ENCODE measurements around the gene PDE8B. TPM values are rescaled to one million over a fixed set of nuclear protein-coding genes. Genes with fewer than 3 reads are reported as not detected.

The PDE8B gene
- total RNA-seq, 1 donor from 2014 or later: 0.18 TPM

- Histone ChIP-seq H3K27ac (ENCODE audit: low read depth, low read length) (no peak overlapping the region), H3K36me3 (ENCODE audit: insufficient read depth, low read length) (no peaks in the 10 kb centered on the region), H2AFZ (ENCODE audit: low read depth, low read length) (no peak overlapping the region), H4K20me1 (ENCODE audit: insufficient read depth, low read length) (no peaks in the 10 kb centered on the region), H3K4me1 (ENCODE audit: insufficient read depth, low read length) (no peaks in the 10 kb centered on the region), H3K79me2 (ENCODE audit: insufficient read depth, low read length) (no peaks in the 10 kb centered on the region), H3K4me3 (ENCODE audit: insufficient read depth, low read depth, low read length) (no peak overlapping the region), H3K4me2 (ENCODE audit: low read length) (no peak overlapping the region), H3K9ac (ENCODE audit: low read length) (no peak overlapping the region), H3K9me3 (ENCODE audit: insufficient read depth, low read depth, low read length) (no peaks in the 10 kb centered on the region), H3K27me3 (ENCODE audit: insufficient read depth, low read length) (no peaks in the 10 kb centered on the region)
- no peak overlapping the region for H3K4me3 Mint-ChIP-seq (ENCODE audit: unreplicated experiment)
- H3K27ac Mint-ChIP-seq (ENCODE audit: unreplicated experiment): no peak overlapping the region
- peaks cover 6% of the 10 kb centered on the region for H3K4me1 Mint-ChIP-seq (ENCODE audit: low read depth, unreplicated experiment)
- H3K27me3 Mint-ChIP-seq (ENCODE audit: low read depth, unreplicated experiment): peaks cover 2% of the 10 kb centered on the region
- H3K9me3 Mint-ChIP-seq (ENCODE audit: unreplicated experiment): peaks cover 2% of the 10 kb centered on the region
- FAIRE-seq: no peak
- no peak for DNase-seq (ENCODE audit: low read depth)
- TF ChIP-seq, protein P1, sequence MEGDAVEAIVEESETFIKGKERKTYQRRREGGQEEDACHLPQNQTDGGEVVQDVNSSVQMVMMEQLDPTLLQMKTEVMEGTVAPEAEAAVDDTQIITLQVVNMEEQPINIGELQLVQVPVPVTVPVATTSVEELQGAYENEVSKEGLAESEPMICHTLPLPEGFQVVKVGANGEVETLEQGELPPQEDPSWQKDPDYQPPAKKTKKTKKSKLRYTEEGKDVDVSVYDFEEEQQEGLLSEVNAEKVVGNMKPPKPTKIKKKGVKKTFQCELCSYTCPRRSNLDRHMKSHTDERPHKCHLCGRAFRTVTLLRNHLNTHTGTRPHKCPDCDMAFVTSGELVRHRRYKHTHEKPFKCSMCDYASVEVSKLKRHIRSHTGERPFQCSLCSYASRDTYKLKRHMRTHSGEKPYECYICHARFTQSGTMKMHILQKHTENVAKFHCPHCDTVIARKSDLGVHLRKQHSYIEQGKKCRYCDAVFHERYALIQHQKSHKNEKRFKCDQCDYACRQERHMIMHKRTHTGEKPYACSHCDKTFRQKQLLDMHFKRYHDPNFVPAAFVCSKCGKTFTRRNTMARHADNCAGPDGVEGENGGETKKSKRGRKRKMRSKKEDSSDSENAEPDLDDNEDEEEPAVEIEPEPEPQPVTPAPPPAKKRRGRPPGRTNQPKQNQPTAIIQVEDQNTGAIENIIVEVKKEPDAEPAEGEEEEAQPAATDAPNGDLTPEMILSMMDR (IDR thresholded peaks at IDR 0.05; ENCODE audit: insufficient read depth, low read depth, low read length): no peak
- TF ChIP-seq EZH2 (IDR thresholded peaks at IDR 0.05; ENCODE audit: insufficient read depth, low read length): no peak
- peaks cover 3% of the 10 kb centered on the region for H3K36me3 Mint-ChIP-seq (ENCODE audit: low read depth, unreplicated experiment)
Measured at GRCh38 chr5:77360381-77360780, 149.9 kb downstream of the PDE8B start.

DNA sequence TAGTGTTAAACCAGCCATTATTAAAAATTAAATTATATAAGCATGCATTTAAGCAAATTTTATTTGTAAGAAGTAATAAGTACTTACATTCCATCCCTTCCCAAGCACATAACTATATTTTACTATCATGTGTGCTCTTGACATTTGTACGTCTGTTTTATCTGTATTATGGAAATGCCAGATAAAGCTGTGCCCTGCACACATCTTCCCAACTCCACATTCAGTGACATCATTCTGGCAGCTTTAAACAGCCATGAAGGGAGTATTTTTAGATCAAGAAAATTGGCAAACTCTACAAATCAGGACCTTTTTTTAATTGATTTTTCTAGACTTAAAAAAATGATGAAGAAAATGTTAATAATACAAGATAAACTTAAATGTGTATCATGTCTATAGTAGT, 150.5 kb downstream of the PDE8B start:
- Mint-ChIP-seq H3K36me3 (ENCODE audit: low read depth, unreplicated experiment) (peaks cover 3% of the 10 kb centered on the region), H3K27ac (ENCODE audit: unreplicated experiment) (no peak overlapping the region)
- H3K4me1 ChIP-seq (ENCODE audit: insufficient read depth, low read length): no peaks in the 10 kb centered on the region

More for the DNA sequence above, 150.5 kb downstream of the PDE8B start:
- Mint-ChIP-seq H3K27me3 (ENCODE audit: low read depth, unreplicated experiment) (no peaks in the 10 kb centered on the region), H3K4me3 (ENCODE audit: unreplicated experiment) (no peak overlapping the region), H3K9me3 (ENCODE audit: unreplicated experiment) (no peaks in the 10 kb centered on the region), H3K4me1 (ENCODE audit: low read depth, unreplicated experiment) (peaks cover 6% of the 10 kb centered on the region)
- Histone ChIP-seq H3K4me2 (ENCODE audit: low read length) (no peak overlapping the region), H4K20me1 (ENCODE audit: insufficient read depth, low read length) (no peaks in the 10 kb centered on the region), H3K79me2 (ENCODE audit: insufficient read depth, low read length) (no peaks in the 10 kb centered on the region), H3K27ac (ENCODE audit: low read depth, low read length) (no peak overlapping the region), H3K36me3 (ENCODE audit: insufficient read depth, low read length) (no peaks in the 10 kb centered on the region), H3K4me3 (ENCODE audit: insufficient read depth, low read depth, low read length) (no peak overlapping the region), H3K27me3 (ENCODE audit: insufficient read depth, low read length) (no peaks in the 10 kb centered on the region), H3K9ac (ENCODE audit: low read length) (no peak overlapping the region), H3K9me3 (ENCODE audit: insufficient read depth, low read depth, low read length) (no peaks in the 10 kb centered on the region), H2AFZ (ENCODE audit: low read depth, low read length) (no peak overlapping the region)
- FAIRE-seq (no peak), DNase-seq (ENCODE audit: low read depth) (no peak)
- TF ChIP-seq, protein P1 (IDR thresholded peaks at IDR 0.05; ENCODE audit: insufficient read depth, low read depth, low read length): no peak
- TF ChIP-seq EZH2 (IDR thresholded peaks at IDR 0.05; ENCODE audit: insufficient read depth, low read length): no peak
